Muscle layer of colon (tissue), 2 donors: ENCODE results near the gene SMIM28.
A peak's percentile ranks its signal among the peaks of the same experiment; 100 is the strongest.

Experiments used
- H3K27ac ChIP-seq: one replicate; pipeline ENCODE4 v1.7.0; 2013; ENCODE audit warnings: low read depth, mild to moderate bottlenecking, low read length, moderate library complexity
- H3K27me3 ChIP-seq, 2 donors: one replicate each; pipeline ENCODE4 v1.7.0; 2013; ENCODE audit warnings: low read length in 2 of 2, mild to moderate bottlenecking in 2 of 2; ENCODE audit not compliant: insufficient read depth in 2 of 2, control insufficient read depth in 1 of 2
- H3K36me3 ChIP-seq: one replicate; pipeline ENCODE4 v1.7.0; 2013; ENCODE audit warnings: mild to moderate bottlenecking, low read length; ENCODE audit not compliant: insufficient read depth
- H3K4me1 ChIP-seq: one replicate; pipeline ENCODE4 v1.7.0; 2013; ENCODE audit warnings: mild to moderate bottlenecking, low read length; ENCODE audit not compliant: insufficient read depth
- H3K4me3 ChIP-seq, 2 donors: one replicate each; pipeline ENCODE4 v1.7.0; 2013; ENCODE audit warnings: low read length in 2 of 2, low read depth in 1 of 2, mild to moderate bottlenecking in 1 of 2, moderate library complexity in 1 of 2
- H3K9ac ChIP-seq: one replicate; pipeline ENCODE4 v1.7.0; 2013; ENCODE audit warnings: low read length
- H3K9me3 ChIP-seq: one replicate; pipeline ENCODE4 v1.7.0; 2013; ENCODE audit warnings: mild to moderate bottlenecking, low read length
- donor health status: abdominal sarcoma.
- donor health status: Adenocarcinoma of cecum.

The SMIM28 gene

DNA sequence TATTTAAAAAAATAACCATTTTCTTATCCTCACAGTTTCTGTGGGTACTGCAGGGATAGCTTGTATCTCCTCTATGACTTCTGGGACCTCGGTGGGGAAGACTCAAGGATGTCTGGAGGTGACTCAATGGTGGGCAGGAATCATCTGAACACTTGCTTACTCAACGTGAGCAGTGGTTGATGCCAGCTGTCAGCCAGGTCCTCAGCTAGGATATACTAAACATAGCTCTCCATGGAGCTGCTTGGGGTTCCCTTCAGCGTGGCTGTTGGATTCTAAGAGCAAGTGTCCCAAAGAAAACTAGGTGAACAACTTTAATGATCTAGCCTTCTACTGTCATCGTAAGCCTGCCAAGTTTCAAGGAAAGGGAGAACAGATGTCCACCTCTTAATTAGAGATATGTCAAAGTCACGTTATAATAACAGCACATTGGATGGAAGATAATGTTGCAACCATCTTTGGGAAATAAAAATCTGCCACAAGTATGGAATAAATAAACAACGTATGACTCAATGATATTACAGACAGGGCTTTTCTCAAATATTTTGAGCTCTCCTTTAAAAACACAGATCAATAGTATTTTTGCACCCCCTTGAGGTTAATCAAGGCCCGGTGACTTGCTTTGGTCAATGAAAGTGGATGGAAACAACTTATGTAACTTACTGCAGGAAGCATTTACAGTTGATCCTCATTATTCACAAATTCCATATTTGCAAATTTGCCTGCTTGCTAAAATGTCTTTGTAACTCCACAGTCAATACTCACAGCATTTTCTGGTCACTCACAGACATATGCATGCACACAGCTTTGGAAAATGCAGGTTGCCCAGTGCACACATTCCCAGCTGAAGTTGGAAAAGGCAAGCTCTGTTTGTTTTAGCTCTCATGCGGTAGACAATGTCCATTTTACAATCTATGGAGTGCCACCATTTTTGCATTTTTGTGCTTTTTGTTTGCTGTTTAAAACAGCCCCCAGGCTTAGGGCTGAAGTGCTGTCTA lies 19.7 kb downstream of the SMIM28 start:
- H3K9ac ChIP-seq = no peak overlapping the region
- no peak overlapping the region for H3K27ac ChIP-seq
- H3K4me3 ChIP-seq = no peak overlapping the region
- H3K4me1 ChIP-seq = no peaks in the 10 kb centered on the region
- no peaks in the 10 kb centered on the region for H3K9me3 ChIP-seq
- no peaks in the 10 kb centered on the region for H3K27me3 ChIP-seq
- no peaks in the 10 kb centered on the region for H3K36me3 ChIP-seq

- Histone ChIP-seq H3K27me3 (no peaks in the 10 kb centered on the region), H3K9me3 (no peaks in the 10 kb centered on the region), H3K4me3 (no peak overlapping the region), H3K9ac (no peak overlapping the region), H3K27ac (no peak overlapping the region), H3K36me3 (no peaks in the 10 kb centered on the region), H3K4me1 (no peaks in the 10 kb centered on the region)
Measured at GRCh38 chr6:138400326-138400725, 22.6 kb downstream of the SMIM28 start.

GRCh38 chr6:138401960-138402837 lies 24.5 kb downstream of the SMIM28 start:
- no peak overlapping the region for H3K4me3 ChIP-seq
- H3K36me3 ChIP-seq = peaks cover 15% of the 10 kb centered on the region
- no peaks in the 10 kb centered on the region for H3K9me3 ChIP-seq
- H3K4me1 ChIP-seq = no peaks in the 10 kb centered on the region
- no peaks in the 10 kb centered on the region for H3K27me3 ChIP-seq
- H3K9ac ChIP-seq = no peak overlapping the region
- no peak overlapping the region for H3K27ac ChIP-seq

DNA sequence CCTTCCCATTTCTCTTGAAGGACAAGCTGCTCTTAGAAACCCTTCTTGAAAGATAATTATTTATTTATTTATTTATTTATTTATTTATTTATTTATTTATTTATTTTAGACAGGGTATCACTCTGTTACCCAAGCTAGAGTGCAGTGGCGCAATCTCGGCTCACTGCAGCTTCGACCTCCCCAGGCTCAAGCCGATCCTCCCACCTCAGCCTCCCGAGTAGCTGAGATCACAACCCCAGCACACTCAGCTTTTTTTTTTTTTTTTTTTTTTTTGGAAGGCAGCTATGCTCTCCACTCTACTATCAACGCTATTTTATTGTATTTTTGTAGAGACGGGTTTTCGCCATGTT lies 25.1 kb downstream of the SMIM28 start:
- H3K27me3 ChIP-seq = no peaks in the 10 kb centered on the region
- H3K9me3 ChIP-seq = no peaks in the 10 kb centered on the region
- no peak overlapping the region for H3K27ac ChIP-seq
- peak overlapping the region; percentile 86 to 87 for H3K4me3 ChIP-seq
- peaks cover 15% of the 10 kb centered on the region for H3K36me3 ChIP-seq
- no peak overlapping the region for H3K9ac ChIP-seq
- no peaks in the 10 kb centered on the region for H3K4me1 ChIP-seq

DNA sequence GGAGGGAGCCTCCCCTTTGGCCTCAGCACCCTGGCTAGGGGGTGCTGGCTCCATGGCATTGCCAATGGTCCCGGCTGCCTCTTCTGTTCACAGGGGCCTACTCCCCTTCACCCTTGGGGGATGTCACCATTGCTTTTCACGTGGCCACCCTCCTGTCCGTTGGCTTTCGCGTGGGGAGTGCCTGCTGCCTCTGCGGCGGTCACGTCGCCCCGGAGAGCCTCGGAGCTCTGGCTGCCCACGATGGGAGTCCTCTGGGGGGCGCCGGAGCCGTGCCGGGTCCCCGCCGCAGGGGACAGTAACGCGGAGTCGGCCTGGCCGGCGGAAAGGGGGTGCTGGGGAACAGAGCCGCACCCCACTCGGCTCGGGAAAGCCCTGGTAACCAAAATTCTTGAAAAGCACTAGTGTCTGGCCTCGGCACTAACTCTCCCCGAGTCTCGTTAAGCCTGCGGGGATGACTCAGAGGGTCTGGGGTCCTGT lies 25.7 kb downstream of the SMIM28 start:
- Histone ChIP-seq H3K4me1 (no peaks in the 10 kb centered on the region), H3K9ac (peak overlapping the region; percentile 94), H3K27me3 (no peaks in the 10 kb centered on the region), H3K36me3 (peaks cover 16% of the 10 kb centered on the region), H3K4me3 (peak overlapping the region; percentile 86 to 87), H3K27ac (peak overlapping the region; percentile 90), H3K9me3 (no peaks in the 10 kb centered on the region)

- H3K9me3 ChIP-seq = no peaks in the 10 kb centered on the region
- no peaks in the 10 kb centered on the region for H3K27me3 ChIP-seq
- H3K9ac ChIP-seq = peak within 1 kb of the TSS; percentile 94
- peaks cover 21% of the 10 kb centered on the region for H3K36me3 ChIP-seq
- peak within 1 kb of the TSS; percentile 90 for H3K27ac ChIP-seq
- peak within 1 kb of the TSS; percentile 86 to 87 for H3K4me3 ChIP-seq
- no peaks in the 10 kb centered on the region for H3K4me1 ChIP-seq
Measured at GRCh38 chr6:138403801-138404665, 26.3 kb downstream of the SMIM28 start, which contains the start of gene HEBP2. Gene HEBP2, plus strand, starts transcription at chr6:138404223. Its CDS starts 273 bp downstream, at chr6:138404496.

DNA sequence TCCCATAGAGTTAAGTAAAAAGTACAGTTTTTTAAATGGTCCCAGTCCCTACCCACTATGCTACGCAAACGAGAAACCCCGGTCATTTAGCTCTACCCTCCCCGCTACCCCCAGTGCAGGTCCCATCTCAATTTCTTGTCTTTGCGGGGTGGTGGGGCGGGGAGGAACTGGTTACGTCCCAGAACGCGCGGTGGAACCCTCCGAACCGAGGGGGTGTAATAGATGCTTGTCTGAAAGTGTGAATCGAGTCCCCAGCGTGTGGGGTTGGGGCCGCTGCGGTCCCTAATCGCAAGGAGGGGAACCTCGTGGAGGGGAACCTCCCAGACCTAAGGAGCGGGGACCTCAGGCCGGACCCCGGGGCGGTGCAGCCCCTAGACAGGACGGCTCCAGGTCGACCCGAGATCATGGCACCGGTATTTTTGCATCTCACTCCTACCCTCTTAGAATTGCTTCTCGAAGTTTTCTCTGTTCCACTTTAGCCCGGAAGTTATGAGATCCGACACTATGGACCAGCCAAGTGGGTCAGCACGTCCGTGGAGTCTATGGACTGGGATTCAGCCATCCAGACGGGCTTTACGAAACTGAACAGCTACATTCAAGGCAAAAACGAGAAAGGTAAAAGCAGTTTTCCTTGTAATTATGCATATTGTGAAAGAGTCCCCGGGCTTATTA lies 27.1 kb downstream of the SMIM28 start:
- H3K36me3 ChIP-seq = peaks cover 28% of the 10 kb centered on the region
- H3K27ac ChIP-seq = peak overlapping the region; percentile 90
- no peaks in the 10 kb centered on the region for H3K4me1 ChIP-seq
- H3K9ac ChIP-seq = peak overlapping the region; percentile 38
- no peaks in the 10 kb centered on the region for H3K27me3 ChIP-seq
- no peaks in the 10 kb centered on the region for H3K9me3 ChIP-seq
- peak overlapping the region; percentile 86 to 87 for H3K4me3 ChIP-seq

DNA sequence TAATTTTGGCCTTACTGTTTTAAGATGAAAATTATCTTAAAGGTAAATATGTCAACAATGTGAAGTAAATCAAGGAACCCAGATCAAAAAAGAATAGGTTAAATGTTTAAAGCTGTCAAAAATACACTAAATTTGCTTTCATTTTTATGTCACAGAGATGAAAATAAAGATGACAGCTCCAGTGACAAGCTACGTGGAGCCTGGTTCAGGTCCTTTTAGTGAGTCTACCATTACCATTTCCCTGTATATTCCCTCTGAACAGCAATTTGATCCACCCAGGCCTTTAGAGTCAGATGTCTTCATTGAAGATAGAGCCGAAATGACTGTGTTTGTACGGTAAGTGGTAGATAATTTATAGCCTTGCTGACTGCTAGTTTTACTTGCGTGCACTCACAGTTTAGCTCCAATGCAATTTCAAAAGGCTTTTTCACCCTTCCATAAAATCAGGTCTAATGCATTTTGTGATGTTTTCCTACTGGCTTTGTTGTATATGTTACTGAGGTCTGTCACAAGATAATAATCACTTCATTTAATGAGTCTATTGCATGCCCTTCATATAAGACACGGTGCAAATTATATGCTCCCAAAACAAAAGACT lies 28.2 kb downstream of the SMIM28 start:
- peaks cover 29% of the 10 kb centered on the region for H3K36me3 ChIP-seq
- no peak overlapping the region for H3K9ac ChIP-seq
- no peaks in the 10 kb centered on the region for H3K27me3 ChIP-seq
- H3K27ac ChIP-seq = no peak overlapping the region
- H3K9me3 ChIP-seq = no peaks in the 10 kb centered on the region
- H3K4me1 ChIP-seq = no peaks in the 10 kb centered on the region
- H3K4me3 ChIP-seq = no peak overlapping the region

DNA sequence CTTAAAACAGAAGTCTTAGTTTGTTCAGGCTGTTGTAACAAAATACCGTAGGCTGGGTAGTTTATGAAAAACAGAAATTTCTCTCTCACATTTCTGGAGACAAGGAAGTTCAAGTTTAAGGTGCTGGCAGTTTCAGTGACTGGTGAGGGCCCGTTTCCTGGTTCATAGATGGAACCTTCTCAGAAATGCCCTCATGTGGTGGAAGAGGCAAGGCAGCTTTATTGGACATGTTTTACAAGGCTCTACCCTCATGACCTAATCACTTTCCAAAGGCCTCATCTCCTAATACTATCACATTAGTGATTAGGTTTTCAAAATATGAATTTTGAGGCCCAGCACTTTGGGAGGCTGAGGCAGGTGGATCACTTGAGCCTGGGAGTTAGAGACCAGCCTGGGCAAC lies 28.7 kb downstream of the SMIM28 start:
- no peaks in the 10 kb centered on the region for H3K27me3 ChIP-seq
- no peak overlapping the region for H3K4me3 ChIP-seq
- H3K9ac ChIP-seq = no peak overlapping the region
- H3K9me3 ChIP-seq = no peaks in the 10 kb centered on the region
- no peaks in the 10 kb centered on the region for H3K4me1 ChIP-seq
- H3K36me3 ChIP-seq = peaks cover 33% of the 10 kb centered on the region
- no peak overlapping the region for H3K27ac ChIP-seq

DNA sequence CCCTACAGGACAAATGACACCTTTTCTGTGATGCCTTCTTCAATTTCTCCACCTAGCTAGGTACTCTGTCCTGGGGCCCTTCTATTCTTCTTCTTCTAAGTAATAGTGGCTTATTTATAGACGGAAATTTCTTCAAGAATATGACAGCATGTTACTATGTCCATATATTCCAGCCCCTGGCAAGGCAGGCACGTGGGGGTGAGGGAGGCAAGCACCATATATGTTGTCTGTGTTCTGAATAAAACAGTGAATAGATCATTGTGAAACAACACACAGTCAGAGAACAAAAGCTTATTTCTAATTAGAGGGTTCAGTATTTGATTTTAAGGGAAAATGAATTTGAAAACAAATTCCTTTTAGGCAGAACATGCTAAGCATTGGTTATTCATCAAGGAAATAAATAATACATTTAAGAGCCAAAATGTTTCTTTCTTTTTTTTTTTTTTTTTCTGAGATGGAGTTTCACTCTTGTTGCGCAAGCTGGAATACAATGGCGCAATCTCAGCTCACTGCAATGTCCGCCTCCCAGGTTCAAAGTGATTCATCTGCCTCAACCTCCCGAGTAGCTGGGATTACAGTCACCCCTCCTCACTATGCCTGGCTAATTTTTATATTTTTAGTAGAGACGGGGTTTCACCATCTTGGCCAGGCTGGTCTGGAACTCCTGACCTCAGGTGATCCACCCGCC lies 32.5 kb downstream of the SMIM28 start:
- H3K4me1 ChIP-seq = no peaks in the 10 kb centered on the region
- H3K36me3 ChIP-seq = peaks cover 57% of the 10 kb centered on the region
- no peaks in the 10 kb centered on the region for H3K9me3 ChIP-seq
- H3K9ac ChIP-seq = no peak overlapping the region
- H3K27me3 ChIP-seq = no peaks in the 10 kb centered on the region
- no peak overlapping the region for H3K4me3 ChIP-seq
- no peak overlapping the region for H3K27ac ChIP-seq
